ENCODE measurements around the gene DAZL.
A peak's percentile ranks its signal among the peaks of the same experiment; 100 is the strongest.

The DAZL gene

GRCh38 chr3:16554126-16554525 is 51.1 kb downstream of the DAZL start:
- no peak overlapping the region for H3K4me3 Mint-ChIP-seq

GRCh38 chr3:16552757-16553156 is 52.5 kb downstream of the DAZL start:
- Mint-ChIP-seq H3K36me3 (ENCODE audit: low read depth) (no peaks in the 10 kb centered on the region), H3K27ac (no peak overlapping the region), H3K9me3 (peaks cover 9% of the 10 kb centered on the region), H3K27me3 (ENCODE audit: low read depth, poor library complexity) (peaks cover 4% of the 10 kb centered on the region), H3K4me3 (no peak overlapping the region), H3K4me1 (peaks cover 19% of the 10 kb centered on the region)
- no peak for TF ChIP-seq CTCF (IDR thresholded peaks at IDR 0.05)
- no peak for DNase-seq

More at GRCh38 chr3:16554126-16554525, 51.1 kb downstream of the DAZL start:
- no peak overlapping the region for H3K27ac Mint-ChIP-seq
- TF ChIP-seq CTCF (IDR thresholded peaks at IDR 0.05) = no peak
- H3K9me3 Mint-ChIP-seq = peaks cover 6% of the 10 kb centered on the region
- DNase-seq = no peak
- no peaks in the 10 kb centered on the region for H3K36me3 Mint-ChIP-seq (ENCODE audit: low read depth)
- H3K4me1 Mint-ChIP-seq = peaks cover 19% of the 10 kb centered on the region
- H3K27me3 Mint-ChIP-seq (ENCODE audit: low read depth, poor library complexity) = peaks cover 14% of the 10 kb centered on the region

GRCh38 chr3:16551342-16551976 is 53.8 kb downstream of the DAZL start:
- H3K36me3 Mint-ChIP-seq (ENCODE audit: low read depth) = no peaks in the 10 kb centered on the region
- H3K27me3 Mint-ChIP-seq (ENCODE audit: low read depth, poor library complexity) = peaks cover 4% of the 10 kb centered on the region
- peaks cover 14% of the 10 kb centered on the region for H3K9me3 Mint-ChIP-seq
- TF ChIP-seq CTCF (IDR thresholded peaks at IDR 0.05) = no peak
- H3K4me1 Mint-ChIP-seq = peaks cover 19% of the 10 kb centered on the region
- peak overlapping the region; percentile 84 for H3K27ac Mint-ChIP-seq
- H3K4me3 Mint-ChIP-seq = no peak overlapping the region
- DNase-seq = no peak

- Mint-ChIP-seq H3K4me3 (peak overlapping the region; percentile 36), H3K4me1 (peaks cover 19% of the 10 kb centered on the region), H3K36me3 (ENCODE audit: low read depth) (no peaks in the 10 kb centered on the region), H3K9me3 (peaks cover 14% of the 10 kb centered on the region), H3K27ac (peak overlapping the region; percentile 84), H3K27me3 (ENCODE audit: low read depth, poor library complexity) (peaks cover 4% of the 10 kb centered on the region)
- TF ChIP-seq CTCF (IDR thresholded peaks at IDR 0.05) = peak; percentile 95
- peak; percentile 73 for DNase-seq
These were observed 54.4 kb downstream of the DAZL start for GRCh38 chr3:16550676-16551341.

GRCh38 chr3:16550305-16550675 is 54.9 kb downstream of the DAZL start:
- DNase-seq = no peak
- Mint-ChIP-seq H3K36me3 (ENCODE audit: low read depth) (no peaks in the 10 kb centered on the region), H3K27ac (no peak overlapping the region), H3K27me3 (ENCODE audit: low read depth, poor library complexity) (peaks cover 4% of the 10 kb centered on the region), H3K4me1 (peaks cover 19% of the 10 kb centered on the region), H3K9me3 (peaks cover 14% of the 10 kb centered on the region), H3K4me3 (peak overlapping the region; percentile 36)
- TF ChIP-seq CTCF (IDR thresholded peaks at IDR 0.05) = no peak

- peaks cover 17% of the 10 kb centered on the region for H3K4me1 Mint-ChIP-seq
- peaks cover 10% of the 10 kb centered on the region for H3K9me3 Mint-ChIP-seq
- no peak for DNase-seq
- H3K36me3 Mint-ChIP-seq (ENCODE audit: low read depth) = no peaks in the 10 kb centered on the region
- H3K4me3 Mint-ChIP-seq = no peak overlapping the region
- no peak for TF ChIP-seq CTCF (IDR thresholded peaks at IDR 0.05)
- no peak overlapping the region for H3K27ac Mint-ChIP-seq
- peaks cover 2% of the 10 kb centered on the region for H3K27me3 Mint-ChIP-seq (ENCODE audit: low read depth, poor library complexity)
These were observed 56.5 kb downstream of the DAZL start for GRCh38 chr3:16548721-16549120.
